Measurements from ENCODE around the gene PPRC1.
"Not testable (repeated sequence)": the region's sequence is repeated elsewhere in the genome, so short reads cannot be mapped to it uniquely, and the experiment has no call there.

PPRC1 gene

DNA sequence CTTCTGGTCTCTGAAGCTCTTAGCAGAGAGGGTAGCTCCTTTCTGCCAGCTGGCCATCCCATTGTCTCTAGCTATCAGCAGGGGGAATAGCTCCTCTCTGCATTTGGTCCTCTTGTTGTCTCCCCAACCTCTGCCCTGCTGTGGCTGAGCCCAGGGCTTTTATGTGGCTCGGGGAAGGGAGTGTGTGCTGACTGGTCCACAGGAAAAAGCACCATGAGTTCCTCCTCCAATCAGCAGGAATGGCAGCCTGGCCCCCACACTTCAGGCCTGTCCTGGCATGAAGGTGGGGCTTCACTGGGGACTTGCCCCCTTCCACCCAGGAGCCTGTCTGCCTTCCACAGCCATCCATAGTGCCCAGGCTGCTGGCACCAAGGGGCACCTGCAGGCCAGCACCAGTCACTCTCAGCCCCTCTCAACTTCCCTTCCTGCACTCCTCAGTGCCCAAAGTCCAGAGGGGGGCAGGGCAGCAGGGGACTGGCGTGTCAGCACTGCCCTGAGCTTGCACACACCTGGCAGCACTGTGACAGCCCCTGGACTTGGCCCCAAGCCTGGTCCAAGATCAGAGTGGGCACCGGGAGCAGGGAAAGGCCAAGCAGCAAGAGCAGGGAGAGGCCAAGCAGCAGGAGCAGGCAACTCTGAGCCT, 55.6 kb downstream of the PPRC1 start:
- in situ Hi-C loops (cut with MboI; ENCODE audit: low sequenced_read_pairs): no loop called here

DNA sequence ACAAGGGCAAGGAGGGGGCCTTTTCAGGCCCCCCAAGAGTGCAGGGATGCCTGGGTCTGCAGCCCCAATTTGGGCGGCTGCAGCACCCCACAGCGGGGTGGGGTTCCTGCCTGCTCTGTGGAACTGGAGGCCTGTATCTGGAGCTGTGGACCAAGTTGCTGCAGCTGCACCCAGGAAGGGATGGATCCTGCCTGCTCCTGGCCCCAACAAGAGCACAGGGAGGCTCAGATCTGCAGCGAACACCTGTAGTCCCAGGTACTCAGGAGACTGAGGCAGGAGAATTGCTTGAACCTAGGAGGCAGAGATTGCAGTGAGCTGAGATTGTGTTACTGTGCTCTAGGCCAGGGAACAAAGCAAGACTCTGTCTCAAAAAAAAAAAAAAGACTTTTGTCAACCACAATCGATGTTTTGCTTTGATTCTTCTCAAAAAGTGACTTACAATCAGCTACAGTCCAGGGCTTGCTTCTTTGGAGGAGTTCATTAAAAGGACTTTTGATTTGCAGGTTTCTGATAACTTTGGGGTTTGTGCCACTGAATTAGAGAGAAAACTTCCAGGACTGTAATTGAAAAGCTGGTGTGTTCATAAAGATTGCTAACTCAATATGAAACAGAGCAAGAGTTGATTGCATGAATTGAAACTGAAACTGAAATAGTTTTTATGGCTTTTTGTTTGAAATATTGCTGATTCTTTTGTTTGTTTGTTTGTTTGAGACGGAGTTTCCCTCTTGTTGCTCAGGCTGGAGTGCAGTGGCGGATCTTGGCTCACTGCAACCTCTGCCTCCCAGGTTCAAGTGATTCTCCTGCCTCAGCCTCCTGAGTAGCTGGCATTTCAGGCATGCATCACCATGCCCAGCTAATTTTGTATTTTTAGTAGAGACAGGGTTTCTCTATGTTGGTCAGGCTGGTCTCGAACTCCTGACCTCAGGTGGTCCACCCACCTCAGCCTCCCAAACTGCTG, 56.4 kb downstream of the PPRC1 start:
- in situ Hi-C loops (cut with MboI; ENCODE audit: low sequenced_read_pairs): not testable (repeated sequence)

GRCh38 chr10:102191956-102192355, 59.1 kb downstream of the PPRC1 start:
- in situ Hi-C loops (cut with MboI; ENCODE audit: low sequenced_read_pairs): no loop called here

DNA sequence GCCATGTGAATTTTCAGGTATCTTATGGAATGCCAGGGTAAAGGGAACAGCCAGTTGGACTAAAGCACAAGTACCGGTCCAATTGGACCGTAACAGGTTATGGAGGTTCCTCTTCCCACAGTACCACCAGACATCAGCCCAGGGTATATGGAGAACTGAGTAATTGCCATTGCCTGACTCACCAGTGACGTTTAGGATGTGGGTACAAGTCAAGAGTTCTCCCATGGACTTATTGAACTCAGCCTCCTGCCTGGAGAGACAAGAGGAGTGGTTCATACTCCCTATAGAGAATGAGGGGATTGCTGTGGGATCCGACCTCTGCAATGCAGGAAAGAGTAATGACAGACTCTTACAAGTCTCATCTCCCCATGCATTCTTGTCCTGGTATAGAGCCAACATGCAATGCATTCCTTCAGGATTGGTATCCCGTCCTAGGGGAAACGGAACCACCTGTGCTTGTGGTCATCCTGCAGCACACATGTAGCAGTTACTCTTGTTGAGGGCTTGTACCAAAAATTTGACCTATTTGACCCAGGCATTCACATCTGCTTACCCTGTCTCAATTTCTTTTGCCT, 62.5 kb downstream of the PPRC1 start:
- in situ Hi-C loops (cut with MboI; ENCODE audit: low sequenced_read_pairs): no loop called here

DNA sequence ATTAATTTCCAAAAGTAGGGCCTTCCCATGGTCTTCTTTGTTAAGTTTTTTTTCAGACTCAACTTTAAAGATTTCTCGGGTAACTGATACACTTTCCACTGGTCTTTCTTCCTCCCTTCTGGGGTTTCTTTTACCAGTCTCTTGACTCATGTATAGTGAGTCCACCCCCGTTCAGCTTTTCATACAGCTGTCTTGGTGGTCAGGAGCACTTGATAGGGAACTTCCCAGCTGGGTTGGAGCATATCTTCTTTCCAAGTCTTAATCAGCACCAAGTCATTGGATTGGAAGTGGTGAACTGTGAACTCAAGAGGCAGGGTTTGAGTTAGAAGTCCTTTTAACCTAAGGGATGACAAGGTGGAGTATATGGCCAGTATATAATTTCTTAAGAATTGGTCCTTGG, 64.1 kb downstream of the PPRC1 start:
- in situ Hi-C loops (cut with MboI; ENCODE audit: low sequenced_read_pairs): no loop called here

DNA sequence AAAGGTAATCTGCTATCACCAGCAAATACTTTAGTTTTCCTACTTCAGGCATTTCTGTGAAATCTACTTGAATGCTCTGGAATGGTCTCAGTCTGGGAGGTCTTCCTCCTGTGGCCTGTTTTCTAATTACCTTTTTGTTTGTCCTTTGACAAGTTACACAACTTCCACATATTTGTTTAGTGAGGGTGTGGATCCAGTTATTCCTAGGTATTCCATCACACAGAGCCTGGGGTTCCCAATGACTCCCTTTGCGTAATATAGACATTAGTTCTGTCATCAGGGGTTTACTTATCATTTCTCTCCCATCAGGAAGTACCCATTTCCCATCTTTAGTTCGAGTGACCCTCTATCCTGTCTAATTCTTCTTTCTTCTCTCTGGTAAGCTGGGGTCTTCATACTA, 65.2 kb downstream of the PPRC1 start:
- in situ Hi-C loops (cut with MboI; ENCODE audit: low sequenced_read_pairs): no loop called here
